HuH-7 (cell line): ENCODE measurements around the gene BBX.

Experiments used
- DNase-seq: peaks from one replicate; pipeline ENCODE4 v3.0.0; 2011; ENCODE audit warnings: low spot score

Gene BBX

GRCh38 chr3:107600780-107601179 lies 78.0 kb downstream of the BBX start:
- no peak for DNase-seq

- no peak for DNase-seq
Measured at GRCh38 chr3:107604057-107604822, 81.5 kb downstream of the BBX start.

GRCh38 chr3:107611775-107612469 lies 89.2 kb downstream of the BBX start:
- no peak for DNase-seq

GRCh38 chr3:107612664-107613084 lies 89.9 kb downstream of the BBX start:
- no peak for DNase-seq

- DNase-seq = no peak
Measured at GRCh38 chr3:107619549-107619948, 96.8 kb downstream of the BBX start.

- no peak for DNase-seq
Measured at GRCh38 chr3:107620534-107620933, 97.8 kb downstream of the BBX start.

GRCh38 chr3:107621465-107621864 lies 98.7 kb downstream of the BBX start:
- DNase-seq = no peak

- no peak for DNase-seq
Measured at GRCh38 chr3:107627962-107628542, 105.3 kb downstream of the BBX start.

- DNase-seq = no peak
Measured at GRCh38 chr3:107629566-107629965, 106.8 kb downstream of the BBX start.

- no peak for DNase-seq
Measured at GRCh38 chr3:107630779-107631178, 108.0 kb downstream of the BBX start.

- no peak for DNase-seq
Measured at GRCh38 chr3:107632576-107632975, 109.8 kb downstream of the BBX start.

- DNase-seq = no peak
Measured at GRCh38 chr3:107633327-107634098, 110.8 kb downstream of the BBX start.

GRCh38 chr3:107634099-107634489 lies 111.3 kb downstream of the BBX start:
- DNase-seq = no peak

GRCh38 chr3:107637416-107638183 lies 114.8 kb downstream of the BBX start:
- DNase-seq = no peak

- DNase-seq = no peak
Measured at GRCh38 chr3:107641572-107642307, 119.0 kb downstream of the BBX start.

- peak; percentile 17 for DNase-seq
Measured at GRCh38 chr3:107643038-107643883, 120.5 kb downstream of the BBX start.

GRCh38 chr3:107644631-107645030 lies 121.9 kb downstream of the BBX start:
- DNase-seq = no peak

- no peak for DNase-seq
Measured at GRCh38 chr3:107650788-107651187, 128.0 kb downstream of the BBX start.

GRCh38 chr3:107651782-107652181 lies 129.0 kb downstream of the BBX start:
- no peak for DNase-seq

GRCh38 chr3:107654218-107654617 lies 131.5 kb downstream of the BBX start:
- no peak for DNase-seq
